ENCODE data around the gene PPARA.

DNA sequence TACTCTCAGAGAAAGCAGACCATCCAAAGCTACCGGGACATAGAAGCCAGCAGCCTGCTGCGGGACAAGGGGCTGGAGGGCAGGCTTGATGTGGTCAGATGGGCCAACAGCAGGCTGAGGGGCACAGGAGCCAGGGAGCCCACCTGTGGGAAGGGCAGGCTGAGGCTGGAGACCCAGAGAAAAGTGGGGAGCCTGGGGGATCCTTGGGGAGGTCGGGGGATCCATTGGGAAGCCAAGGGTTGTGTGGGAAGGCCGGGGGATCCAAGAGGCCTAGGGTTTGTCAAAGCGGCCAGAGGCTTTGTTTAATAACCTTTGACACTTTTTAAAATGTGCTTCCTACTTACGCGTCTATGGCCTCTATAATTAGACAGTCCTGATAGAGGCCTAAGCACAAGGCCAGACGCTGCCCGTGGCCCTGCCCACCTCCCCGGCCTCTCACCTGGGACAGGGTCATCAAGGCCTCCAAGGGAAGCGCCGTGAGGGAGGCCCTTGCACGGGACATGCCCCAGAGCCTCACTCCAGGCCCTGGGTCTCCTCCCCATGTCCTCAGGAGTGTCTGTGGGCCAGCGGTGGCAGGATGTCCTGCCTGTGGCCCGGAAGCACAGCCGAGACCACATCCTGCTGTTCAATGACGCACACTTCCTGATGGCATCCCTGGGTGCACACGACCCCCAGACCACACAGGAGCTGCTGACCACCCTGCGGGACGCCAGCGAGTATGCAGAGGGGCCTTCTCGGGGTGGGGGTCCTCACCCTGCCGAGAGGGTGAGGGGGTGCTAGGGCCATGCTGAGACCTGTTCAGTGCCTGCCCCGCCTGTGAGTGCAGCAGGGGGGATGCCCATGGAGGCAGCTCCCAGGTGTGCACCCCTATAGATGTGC, 137.8 kb downstream of the PPARA start:
- TF ChIP-seq, protein P1, sequence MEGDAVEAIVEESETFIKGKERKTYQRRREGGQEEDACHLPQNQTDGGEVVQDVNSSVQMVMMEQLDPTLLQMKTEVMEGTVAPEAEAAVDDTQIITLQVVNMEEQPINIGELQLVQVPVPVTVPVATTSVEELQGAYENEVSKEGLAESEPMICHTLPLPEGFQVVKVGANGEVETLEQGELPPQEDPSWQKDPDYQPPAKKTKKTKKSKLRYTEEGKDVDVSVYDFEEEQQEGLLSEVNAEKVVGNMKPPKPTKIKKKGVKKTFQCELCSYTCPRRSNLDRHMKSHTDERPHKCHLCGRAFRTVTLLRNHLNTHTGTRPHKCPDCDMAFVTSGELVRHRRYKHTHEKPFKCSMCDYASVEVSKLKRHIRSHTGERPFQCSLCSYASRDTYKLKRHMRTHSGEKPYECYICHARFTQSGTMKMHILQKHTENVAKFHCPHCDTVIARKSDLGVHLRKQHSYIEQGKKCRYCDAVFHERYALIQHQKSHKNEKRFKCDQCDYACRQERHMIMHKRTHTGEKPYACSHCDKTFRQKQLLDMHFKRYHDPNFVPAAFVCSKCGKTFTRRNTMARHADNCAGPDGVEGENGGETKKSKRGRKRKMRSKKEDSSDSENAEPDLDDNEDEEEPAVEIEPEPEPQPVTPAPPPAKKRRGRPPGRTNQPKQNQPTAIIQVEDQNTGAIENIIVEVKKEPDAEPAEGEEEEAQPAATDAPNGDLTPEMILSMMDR (conservative IDR thresholded peaks at IDR 0.05; ENCODE audit: low read length), result no peak
- TF ChIP-seq EZH2phosphoT487 (IDR thresholded peaks at IDR 0.05; ENCODE audit: borderline replicate concordance, low read depth, low read length), result no peak
